H54 (cell line): ENCODE data around the gene SUPT7L.
A peak's percentile ranks its signal among the peaks of the same experiment; 100 is the strongest.

ENCODE experiments used
- DNase-seq: peaks from one replicate; pipeline ENCODE4 v3.0.0; 2011; ENCODE audit warnings: low spot score, mixed read lengths; ENCODE audit not compliant: insufficient read length
- FAIRE-seq: peaks from 3 replicates; lab custom pipeline; 2011; peaks lifted over from hg19 to GRCh38; lab: Jason Lieb, UNC
- POLR2A ChIP-seq: IDR thresholded peaks from 2 replicates; pipeline ENCODE4 v1.6.1; 2011; ENCODE audit warnings: low read depth, mild to moderate bottlenecking, low read length

The SUPT7L gene

DNA sequence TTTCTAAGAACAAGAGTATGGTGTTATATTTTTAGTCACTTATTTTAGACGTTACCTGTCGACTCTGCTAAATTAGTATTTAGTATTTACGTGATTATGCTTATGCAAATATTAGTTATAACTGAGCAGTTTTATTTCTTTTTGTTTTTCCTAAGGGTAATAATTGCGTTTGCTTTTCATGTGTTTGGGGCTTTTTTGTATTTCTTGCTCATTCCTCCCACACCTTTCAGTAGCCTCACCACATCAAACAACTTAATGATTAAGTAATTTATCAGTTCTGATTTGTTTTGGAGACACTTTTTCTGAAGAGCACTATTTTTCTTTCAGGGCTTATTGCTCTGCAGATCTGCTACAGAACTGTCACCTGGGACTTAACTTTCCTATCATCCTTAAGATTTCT is 7.8 kb upstream of the SUPT7L start:
- FAIRE-seq (no peak), DNase-seq (no peak)
- no peak for TF ChIP-seq POLR2A

DNA sequence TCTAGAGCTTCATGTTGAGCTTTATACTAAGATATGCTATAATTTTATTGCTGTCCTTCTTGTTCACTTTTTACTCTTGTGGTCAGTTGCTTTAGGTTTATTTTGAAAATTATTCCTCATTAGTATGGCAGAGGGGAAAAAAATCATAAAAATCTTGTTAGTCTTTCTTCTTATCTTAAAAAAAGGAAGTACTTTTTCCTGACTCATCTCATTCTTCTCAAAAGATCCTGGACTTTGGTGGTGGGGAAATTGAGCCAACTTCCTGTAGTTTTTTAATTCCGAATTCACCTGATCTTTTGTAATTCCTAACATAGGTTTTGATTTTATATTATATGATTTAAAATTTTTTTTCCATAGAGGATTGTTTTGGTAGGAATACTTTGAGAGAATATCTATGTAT is 4.0 kb upstream of the SUPT7L start:
- DNase-seq (no peak), FAIRE-seq (no peak)
- no peak for TF ChIP-seq POLR2A

DNA sequence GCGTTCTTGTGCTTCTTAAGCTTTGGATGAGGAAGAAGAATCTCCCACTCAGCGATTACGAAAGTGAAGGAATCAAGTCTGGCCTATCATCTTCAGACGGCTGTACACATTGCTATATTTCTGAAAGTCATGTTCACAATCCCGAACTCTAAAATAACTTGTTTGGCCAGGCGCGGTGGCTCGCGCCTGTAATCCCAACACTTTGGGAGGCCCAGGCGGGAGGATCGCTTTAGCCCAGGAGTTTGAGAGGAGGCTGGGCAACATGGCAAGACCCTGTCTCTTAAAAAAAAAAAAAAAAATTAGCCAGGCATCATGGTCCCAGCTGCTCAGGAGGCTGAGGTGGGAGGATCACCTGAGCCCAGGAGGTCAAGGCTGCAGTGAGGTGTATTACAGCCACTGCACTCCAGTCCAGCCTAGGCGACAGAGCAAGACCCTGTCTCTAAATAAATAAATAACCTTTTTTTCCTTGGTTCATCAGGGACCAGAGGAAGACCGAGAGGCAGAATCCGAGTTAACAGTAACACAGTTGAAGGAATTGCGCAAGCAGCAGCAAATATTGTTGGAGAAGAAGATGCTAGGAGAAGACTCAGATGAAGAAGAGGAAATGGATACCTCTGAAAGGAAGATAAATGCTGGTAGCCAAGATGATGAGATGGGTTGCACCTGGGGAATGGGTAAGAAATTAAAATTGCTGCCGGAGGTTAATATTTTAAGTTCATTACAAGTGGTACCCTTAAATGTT is 1.4 kb upstream of the SUPT7L start:
- no peak for FAIRE-seq
- no peak for DNase-seq
- no peak for TF ChIP-seq POLR2A

DNA sequence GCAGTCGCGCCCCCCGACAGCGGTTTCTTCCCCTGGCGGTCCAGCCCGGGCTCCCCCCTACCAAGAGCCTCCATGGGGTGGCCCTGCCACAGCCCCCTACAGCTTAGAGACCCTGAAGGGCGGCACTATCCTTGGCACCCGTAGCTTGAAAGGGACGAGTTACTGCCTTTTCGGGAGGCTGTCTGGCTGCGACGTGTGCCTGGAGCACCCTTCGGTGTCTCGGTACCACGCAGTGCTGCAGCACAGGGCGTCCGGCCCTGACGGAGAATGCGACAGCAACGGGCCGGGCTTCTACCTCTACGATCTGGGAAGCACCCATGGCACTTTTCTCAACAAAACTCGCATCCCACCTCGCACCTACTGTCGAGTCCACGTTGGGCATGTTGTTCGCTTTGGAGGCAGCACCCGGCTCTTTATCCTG is 750 bp upstream of the SUPT7L start:
- DNase-seq (no peak), FAIRE-seq (no peak)
- TF ChIP-seq POLR2A = no peak

DNA sequence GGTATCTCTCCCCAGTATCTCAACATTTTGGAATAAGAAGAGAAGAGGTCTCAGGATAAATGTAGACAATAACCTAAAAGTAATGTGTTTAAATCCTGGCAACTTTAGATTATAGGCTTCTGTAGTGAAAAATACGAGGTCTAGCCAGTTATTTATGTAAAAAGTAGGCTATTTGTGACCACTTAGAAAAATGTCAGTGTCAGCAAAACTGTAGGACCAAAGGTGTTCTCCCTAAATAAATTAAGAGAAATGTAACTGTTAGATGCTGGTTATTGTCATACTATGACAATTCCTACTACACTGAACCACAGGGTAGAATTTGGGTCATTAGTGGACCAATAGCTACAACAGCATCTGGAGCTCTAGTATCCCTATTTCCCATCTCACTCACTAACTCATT is 2.0 kb downstream of the SUPT7L start:
- DNase-seq (no peak), FAIRE-seq (no peak)
- no peak for TF ChIP-seq POLR2A

DNA sequence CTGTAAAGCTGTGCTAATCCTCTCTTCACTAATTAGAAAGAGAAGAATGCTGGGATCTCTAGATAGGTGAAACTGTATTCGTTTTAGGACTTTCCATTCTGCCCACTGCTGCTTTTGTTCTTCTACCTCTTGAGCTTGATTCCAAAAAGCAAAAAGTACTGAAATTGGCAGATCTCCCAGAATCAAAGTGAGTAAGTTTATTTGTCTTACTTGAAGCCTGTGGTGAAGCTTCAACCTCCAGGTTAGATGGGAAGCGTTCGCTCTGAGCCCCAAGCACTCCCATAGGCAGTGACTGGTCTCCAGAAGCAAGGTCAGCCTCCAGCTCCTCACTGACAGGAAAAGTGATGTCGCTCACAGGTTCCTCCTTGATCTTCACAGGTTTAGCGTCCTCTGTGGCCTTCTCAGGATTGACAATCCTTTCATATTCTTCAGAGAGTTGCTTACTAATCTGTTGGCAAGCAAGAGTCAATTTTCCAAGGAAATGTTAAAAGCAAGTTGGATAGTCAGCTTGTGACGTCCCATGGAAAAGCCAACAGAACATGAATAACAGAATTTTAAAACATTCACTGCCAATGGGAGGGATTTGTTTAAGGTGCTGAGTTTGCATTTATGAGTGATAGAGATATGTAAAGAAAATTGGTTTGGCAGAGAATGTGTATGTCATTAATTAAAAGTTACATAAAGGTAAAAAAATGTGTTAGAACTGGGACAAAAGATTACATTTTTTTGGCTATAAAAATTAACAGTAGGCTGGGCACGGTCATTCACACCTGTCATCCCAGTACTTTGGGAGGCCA is 8.1 kb downstream of the SUPT7L start:
- no peak for TF ChIP-seq POLR2A
- FAIRE-seq (peak; percentile 94), DNase-seq (peak; percentile 45)

DNA sequence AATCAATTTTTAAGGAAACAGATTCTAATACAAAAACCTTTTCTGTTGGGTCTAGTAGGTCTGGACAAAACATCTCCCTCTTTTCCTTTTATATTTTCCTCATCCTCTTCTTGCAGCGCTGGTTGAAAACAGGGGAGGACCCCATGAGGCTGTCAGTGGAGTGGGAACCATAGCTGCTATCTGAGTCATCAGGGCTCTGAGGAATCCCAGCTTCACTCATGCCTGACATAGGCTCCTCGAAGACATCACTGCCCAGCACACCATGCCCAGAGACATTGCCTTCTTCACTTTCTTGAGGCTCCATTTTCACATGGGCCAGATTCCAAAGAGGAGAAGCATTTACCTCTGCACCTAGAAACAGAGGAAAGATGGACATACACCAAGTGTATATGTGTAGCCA is 10.0 kb downstream of the SUPT7L start:
- FAIRE-seq (no peak), DNase-seq (no peak)
- TF ChIP-seq POLR2A = no peak

DNA sequence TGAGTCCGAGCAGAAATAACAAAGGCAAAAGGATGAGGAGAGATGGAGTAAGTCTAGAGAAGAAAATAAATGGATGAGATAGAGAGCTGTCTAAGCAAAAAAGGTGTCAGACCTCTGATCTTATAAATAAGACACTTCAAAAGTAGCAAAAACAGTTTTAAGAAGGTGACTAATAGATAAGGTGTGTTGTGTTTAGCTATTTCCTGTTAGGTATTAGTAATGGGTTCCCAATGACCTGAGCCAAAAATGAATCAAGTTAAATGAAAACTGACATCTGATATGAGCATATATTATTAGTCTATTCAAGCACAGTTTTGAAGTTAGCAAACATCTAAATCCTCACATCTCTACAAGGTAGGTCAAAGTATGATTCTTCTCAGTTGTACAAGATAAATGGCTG is 10.6 kb downstream of the SUPT7L start:
- TF ChIP-seq POLR2A = no peak
- FAIRE-seq (no peak), DNase-seq (no peak)

DNA sequence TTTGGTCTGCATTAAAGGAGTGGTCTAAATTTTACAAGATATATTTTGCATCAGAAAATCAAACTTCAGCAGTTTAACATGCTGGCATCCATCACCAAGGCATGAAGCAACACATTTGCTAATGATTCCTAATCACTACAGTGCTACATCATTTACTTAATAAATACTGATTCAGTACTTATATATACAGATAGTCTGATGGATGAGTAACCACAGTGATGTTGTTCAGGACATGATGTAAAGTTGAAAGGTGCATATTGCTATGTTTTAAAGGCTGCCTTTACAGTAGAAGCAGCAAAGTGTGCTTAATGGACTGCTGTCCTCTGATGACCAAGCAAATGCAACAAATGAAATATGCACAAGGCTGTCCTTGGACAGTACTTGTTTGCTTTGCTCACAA is 11.1 kb downstream of the SUPT7L start:
- no peak for TF ChIP-seq POLR2A
- DNase-seq (no peak), FAIRE-seq (no peak)

DNA sequence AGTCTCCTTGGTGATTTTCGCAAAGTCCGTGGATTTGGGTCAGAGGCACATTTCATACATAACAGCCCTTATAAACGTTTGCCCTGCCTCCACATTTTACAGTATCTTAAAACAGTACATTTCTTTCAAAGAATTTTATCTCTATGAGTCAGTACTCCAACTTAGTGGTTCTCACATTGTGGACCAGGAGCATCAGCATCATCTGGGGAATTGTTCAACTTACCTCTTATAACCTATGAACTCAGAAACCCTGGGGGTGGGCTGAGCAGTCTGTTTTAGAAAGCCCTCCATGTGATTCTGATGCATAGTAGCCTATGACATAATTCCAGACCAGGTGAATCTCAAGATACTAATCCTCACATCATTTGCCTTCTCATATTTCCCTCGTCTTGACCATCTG is 12.4 kb downstream of the SUPT7L start:
- FAIRE-seq (no peak), DNase-seq (no peak)
- no peak for TF ChIP-seq POLR2A

DNA sequence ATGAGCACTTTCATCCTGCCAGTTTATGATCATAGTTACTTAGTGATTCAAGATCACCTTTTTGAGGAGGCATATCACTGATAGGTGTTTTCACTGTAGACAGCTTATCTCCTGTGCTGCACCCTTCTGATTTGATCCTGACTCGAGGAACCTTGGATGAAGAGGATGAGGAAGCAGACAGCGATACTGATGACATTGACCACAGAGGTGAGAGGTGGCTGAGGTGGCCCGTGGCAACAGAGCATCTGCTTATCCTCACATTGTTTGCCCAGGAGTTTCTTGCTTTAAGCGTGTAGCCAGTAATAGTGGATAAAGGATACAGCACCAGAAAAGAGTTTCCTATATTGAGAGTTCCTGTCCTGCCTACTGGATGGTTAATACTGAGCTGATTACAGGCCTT is 15.7 kb downstream of the SUPT7L start:
- no peak for DNase-seq
- FAIRE-seq = peak; percentile 38
- no peak for TF ChIP-seq POLR2A

DNA sequence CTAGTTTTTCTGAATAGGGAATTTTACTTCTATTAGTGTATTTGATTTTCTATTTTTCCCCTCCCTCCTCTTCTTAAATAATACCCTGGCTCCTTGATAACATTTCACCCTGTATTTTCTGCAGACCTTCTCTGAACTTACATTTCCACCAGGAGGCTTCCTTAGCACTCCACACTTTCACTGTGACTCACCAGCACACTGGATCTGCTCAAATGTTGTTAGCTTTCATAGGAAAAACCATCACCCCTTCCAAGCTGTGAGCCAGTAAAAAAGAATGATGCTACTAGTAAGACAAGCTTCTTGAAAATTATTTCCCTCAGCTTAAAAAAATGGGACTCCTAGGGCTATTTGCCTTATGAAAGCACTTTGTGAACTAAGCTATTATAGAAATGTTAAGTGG is 16.1 kb downstream of the SUPT7L start:
- TF ChIP-seq POLR2A = no peak
- DNase-seq (no peak), FAIRE-seq (peak; percentile 50)

DNA sequence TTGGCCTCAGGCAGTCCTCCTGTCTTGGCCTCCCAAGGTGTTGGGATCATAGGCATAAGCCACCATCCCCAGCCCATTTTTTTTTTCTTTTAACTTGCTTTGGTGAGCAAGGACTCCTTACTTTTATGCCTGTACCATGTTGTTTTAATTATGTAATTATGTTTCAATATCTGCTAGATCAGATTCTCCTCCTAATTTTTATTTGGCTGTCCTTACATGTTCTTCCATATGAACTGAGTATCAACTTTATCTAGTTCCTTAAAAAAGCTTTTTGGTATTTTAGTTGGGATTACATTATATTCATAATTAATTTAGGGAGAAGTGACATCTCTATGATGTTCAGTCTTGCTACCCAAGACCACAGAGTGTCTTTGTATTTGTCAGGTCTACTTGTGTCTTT is 18.2 kb downstream of the SUPT7L start:
- no peak for DNase-seq

DNA sequence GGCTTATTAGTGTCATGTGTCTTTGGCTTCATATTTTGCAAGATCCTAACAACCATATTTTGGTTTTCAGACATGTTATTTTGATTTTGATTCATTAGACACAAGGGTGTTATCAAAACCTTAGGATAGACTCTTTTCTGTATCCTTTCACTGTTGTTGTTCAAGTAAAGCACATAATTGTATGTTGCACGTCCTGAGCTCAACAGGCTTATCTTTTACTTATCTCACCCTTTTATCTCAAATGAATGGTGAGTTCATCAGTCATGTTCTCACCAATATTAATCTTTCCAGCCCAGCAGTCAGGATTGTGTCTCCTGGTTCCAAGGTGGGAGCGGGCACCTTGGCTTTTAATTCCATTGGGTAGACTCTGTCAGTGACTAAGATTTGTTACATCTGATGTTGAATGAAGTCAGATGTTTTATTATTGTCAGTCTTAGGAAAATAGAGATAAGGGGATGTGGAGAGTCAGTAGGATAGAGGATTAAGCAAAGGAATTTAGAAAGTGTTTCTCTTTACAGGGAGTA is 22.6 kb downstream of the SUPT7L start:
- FAIRE-seq (no peak), DNase-seq (no peak)
- TF ChIP-seq POLR2A = no peak

More for the DNA sequence above, 18.2 kb downstream of the SUPT7L start:
- no peak for TF ChIP-seq POLR2A
- FAIRE-seq = no peak
